ENCODE results near the gene CCNQ.

CCNQ gene

GRCh38 chrX:153547195-153547594, 51.7 kb downstream of the CCNQ start:
- TF ChIP-seq Cebpa-rat (IDR thresholded peaks at IDR 0.05) = no peak
- peaks cover 0 to 33% (median 12%) of the 10 kb centered on the region in 10 experiments; a peak in 11 of 20 replicates for H3K4me1 ChIP-seq
- H3K4me3 ChIP-seq = no peak overlapping the region
- no peak overlapping the region for H3K27ac ChIP-seq
- peaks cover 0 to 54% (median 0%) of the 10 kb centered on the region in 11 experiments; a peak in 8 of 22 replicates for H4K20me1 ChIP-seq
- H3K4me2 ChIP-seq = no peak overlapping the region; a peak in 1 of 22 replicates
- peaks cover 26 to 95% (median 80%) of the 10 kb centered on the region in 11 experiments for H3K27me3 ChIP-seq
- H3K36me3 ChIP-seq = no peaks in the 10 kb centered on the region
- no peaks in the 10 kb centered on the region for H3K9me3 ChIP-seq (replicated peaks in 1 of 11)
- H3K9ac ChIP-seq = no peak overlapping the region

GRCh38 chrX:153546386-153546785, 52.6 kb downstream of the CCNQ start:
- peaks cover 0 to 26% (median 9%) of the 10 kb centered on the region in 10 experiments; a peak in 11 of 20 replicates for H3K4me1 ChIP-seq
- peaks cover 0 to 55% (median 0%) of the 10 kb centered on the region in 11 experiments; a peak in 8 of 22 replicates for H4K20me1 ChIP-seq
- H3K4me3 ChIP-seq = no peak overlapping the region
- TF ChIP-seq Cebpa-rat (IDR thresholded peaks at IDR 0.05) = no peak
- peaks cover 20 to 92% (median 77%) of the 10 kb centered on the region in 11 experiments for H3K27me3 ChIP-seq
- no peaks in the 10 kb centered on the region for H3K9me3 ChIP-seq (replicated peaks in 1 of 11)
- H3K9ac ChIP-seq = no peak overlapping the region
- no peak overlapping the region; a peak in 1 of 22 replicates for H3K4me2 ChIP-seq
- H3K27ac ChIP-seq = no peak overlapping the region
- no peaks in the 10 kb centered on the region for H3K36me3 ChIP-seq

GRCh38 chrX:153544727-153545126, 54.2 kb downstream of the CCNQ start:
- peaks cover 0 to 13% (median 0%) of the 10 kb centered on the region in 10 experiments; a peak in 2 of 20 replicates for H3K4me1 ChIP-seq
- no peak overlapping the region for H3K4me3 ChIP-seq
- H3K27me3 ChIP-seq = peaks cover 22 to 92% (median 82%) of the 10 kb centered on the region in 11 experiments
- H3K9me3 ChIP-seq (replicated peaks in 1 of 11) = no peaks in the 10 kb centered on the region
- H3K27ac ChIP-seq = no peak overlapping the region
- H3K4me2 ChIP-seq = no peak overlapping the region
- H4K20me1 ChIP-seq = peaks cover 0 to 67% (median 8%) of the 10 kb centered on the region in 11 experiments; a peak in 10 of 22 replicates
- H3K36me3 ChIP-seq = no peaks in the 10 kb centered on the region
- TF ChIP-seq Cebpa-rat (IDR thresholded peaks at IDR 0.05) = no peak
- H3K9ac ChIP-seq = no peak overlapping the region

- TF ChIP-seq Cebpa-rat (IDR thresholded peaks at IDR 0.05) = no peak
- H3K4me2 ChIP-seq = no peak overlapping the region
- no peak overlapping the region for H3K4me3 ChIP-seq
- H3K4me1 ChIP-seq = no peaks in the 10 kb centered on the region
- no peak overlapping the region for H3K27ac ChIP-seq
- peaks cover 29 to 95% (median 83%) of the 10 kb centered on the region in 11 experiments for H3K27me3 ChIP-seq
- H4K20me1 ChIP-seq = peaks cover 0 to 77% (median 23%) of the 10 kb centered on the region in 11 experiments; a peak in 13 of 22 replicates
- no peak overlapping the region for H3K9ac ChIP-seq
- no peaks in the 10 kb centered on the region for H3K36me3 ChIP-seq
- H3K9me3 ChIP-seq (replicated peaks in 1 of 11) = no peaks in the 10 kb centered on the region
These were observed 59.0 kb downstream of the CCNQ start for GRCh38 chrX:153539979-153540358.

GRCh38 chrX:153539171-153539978, 59.6 kb downstream of the CCNQ start:
- no peak overlapping the region for H3K4me3 ChIP-seq
- H3K27ac ChIP-seq = no peak overlapping the region
- no peak for TF ChIP-seq Cebpa-rat (IDR thresholded peaks at IDR 0.05)
- H3K9me3 ChIP-seq (replicated peaks in 1 of 11) = no peaks in the 10 kb centered on the region
- H3K9ac ChIP-seq = no peak overlapping the region
- peaks cover 35 to 95% (median 84%) of the 10 kb centered on the region in 11 experiments for H3K27me3 ChIP-seq
- H3K36me3 ChIP-seq = no peaks in the 10 kb centered on the region
- peaks cover 0 to 79% (median 23%) of the 10 kb centered on the region in 11 experiments; a peak in 13 of 22 replicates for H4K20me1 ChIP-seq
- H3K4me1 ChIP-seq = no peaks in the 10 kb centered on the region
- no peak overlapping the region for H3K4me2 ChIP-seq

GRCh38 chrX:153538424-153538823, 60.5 kb downstream of the CCNQ start:
- Histone ChIP-seq H3K27ac (no peak overlapping the region), H3K9ac (no peak overlapping the region), H3K4me3 (no peak overlapping the region), H3K4me1 (no peaks in the 10 kb centered on the region), H3K27me3 (peaks cover 44 to 97% (median 88%) of the 10 kb centered on the region in 11 experiments), H4K20me1 (peaks cover 0 to 86% (median 23%) of the 10 kb centered on the region in 11 experiments; a peak in 13 of 22 replicates), H3K9me3 (replicated peaks in 1 of 11) (no peaks in the 10 kb centered on the region), H3K36me3 (no peaks in the 10 kb centered on the region), H3K4me2 (no peak overlapping the region)
- TF ChIP-seq Cebpa-rat (IDR thresholded peaks at IDR 0.05) = no peak

All from BLaER1 treated with 17β-estradiol and CSF1 and Interleukin-3, amounts not matched to agents 10 nM and 100 nM (cell line).